IPS DF 4.7 (cell line): ENCODE results near the gene KRT71.

Source experiments
- DNase-seq: peaks from one replicate; pipeline ENCODE4 v3.0.0-alpha.2; 2013; ENCODE audit warnings: low spot score; ENCODE audit errors: extremely low read depth

The KRT71 gene

DNA sequence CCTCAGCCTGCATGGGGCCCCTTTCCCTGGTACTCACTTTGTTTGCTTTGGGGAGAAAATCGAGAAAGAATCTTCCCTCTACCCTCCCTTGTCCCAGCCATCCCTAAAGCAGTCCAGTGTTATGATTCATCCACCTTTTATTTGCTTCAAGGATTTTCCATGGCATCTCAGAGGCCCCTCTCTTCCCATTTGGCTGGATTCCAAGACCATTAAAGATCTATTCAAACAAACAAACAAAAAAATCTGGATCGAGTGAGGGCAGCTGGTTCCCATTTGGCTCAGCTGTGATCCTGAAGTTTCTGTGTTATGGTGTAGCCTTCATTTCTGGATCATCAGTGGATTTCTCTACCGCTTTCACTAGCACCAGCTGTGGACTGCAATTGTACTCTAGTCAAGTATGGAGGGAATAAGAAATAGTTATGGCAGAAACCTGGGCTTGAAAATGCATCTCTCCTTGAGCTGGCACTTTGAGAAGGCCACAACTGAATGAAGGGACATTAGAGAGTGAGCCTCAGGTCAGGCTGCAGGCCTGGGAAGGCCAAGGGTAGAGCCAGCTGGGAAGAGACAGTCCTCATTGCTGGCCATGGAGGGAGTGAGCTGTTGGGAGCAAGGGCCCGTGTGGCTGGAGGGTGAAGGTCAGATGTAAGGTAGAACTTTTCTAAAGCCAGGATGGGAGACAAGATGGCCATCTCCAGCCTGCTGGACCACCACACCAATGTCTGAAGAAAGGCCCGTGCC, 13.7 kb downstream of the KRT71 start:
- no peak for DNase-seq

DNA sequence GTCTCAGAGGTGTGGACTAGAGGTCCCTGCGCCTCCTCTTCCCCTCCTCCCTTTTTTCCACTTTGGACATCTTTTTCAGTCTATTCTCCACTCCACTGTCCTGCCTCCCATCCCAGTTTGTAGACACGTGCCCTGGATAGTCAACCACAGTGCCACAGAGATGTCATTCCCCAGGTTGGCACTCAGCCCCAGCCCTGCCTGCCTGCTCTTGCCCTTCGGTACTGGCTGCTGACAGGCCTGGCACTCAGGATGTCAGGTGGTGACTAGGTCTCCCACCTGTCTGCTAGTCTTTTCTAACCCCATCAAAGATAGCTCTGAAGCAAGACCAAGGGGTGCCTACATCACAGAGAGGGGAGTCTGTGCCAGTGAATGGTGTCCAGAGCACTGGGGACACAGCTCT, 15.8 kb downstream of the KRT71 start:
- no peak for DNase-seq

DNA sequence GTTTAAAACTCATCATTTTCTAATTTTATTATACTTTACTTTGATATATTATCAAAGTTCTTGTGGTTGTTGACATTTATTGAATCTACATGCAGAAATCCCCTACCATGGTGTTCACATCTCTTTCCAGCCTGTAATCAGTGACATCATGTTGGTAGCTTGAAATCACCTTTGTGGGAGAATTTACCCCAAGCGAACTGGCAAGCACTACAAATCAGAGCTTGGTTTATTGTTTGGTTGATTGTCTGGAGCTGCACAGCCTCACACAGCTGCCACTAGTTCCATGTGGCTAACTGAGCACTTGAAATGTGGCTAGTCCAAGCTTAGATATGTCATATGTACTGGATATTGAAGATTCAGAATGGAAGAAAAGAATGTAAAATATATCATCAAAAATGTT, 17.4 kb downstream of the KRT71 start:
- DNase-seq: no peak

DNA sequence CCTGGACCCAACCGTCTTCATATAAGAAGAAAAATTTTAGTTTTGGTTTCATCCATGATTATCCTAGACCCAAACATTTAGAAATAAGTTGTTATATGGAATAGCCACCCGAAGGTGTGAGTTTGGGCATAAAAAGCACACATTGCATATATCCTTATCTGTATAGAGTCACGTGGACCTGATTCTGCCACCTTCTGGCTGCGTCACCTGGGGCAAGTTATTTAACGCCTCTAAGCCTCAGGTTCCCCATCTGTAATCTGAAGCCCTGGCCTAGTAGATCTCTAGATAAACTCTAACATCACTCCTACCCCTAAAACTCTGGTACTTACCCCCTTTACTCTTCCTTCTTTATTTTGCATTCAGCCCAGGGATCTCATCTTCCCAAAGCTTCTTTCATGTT, 18.5 kb downstream of the KRT71 start:
- DNase-seq: peak; percentile 14

DNA sequence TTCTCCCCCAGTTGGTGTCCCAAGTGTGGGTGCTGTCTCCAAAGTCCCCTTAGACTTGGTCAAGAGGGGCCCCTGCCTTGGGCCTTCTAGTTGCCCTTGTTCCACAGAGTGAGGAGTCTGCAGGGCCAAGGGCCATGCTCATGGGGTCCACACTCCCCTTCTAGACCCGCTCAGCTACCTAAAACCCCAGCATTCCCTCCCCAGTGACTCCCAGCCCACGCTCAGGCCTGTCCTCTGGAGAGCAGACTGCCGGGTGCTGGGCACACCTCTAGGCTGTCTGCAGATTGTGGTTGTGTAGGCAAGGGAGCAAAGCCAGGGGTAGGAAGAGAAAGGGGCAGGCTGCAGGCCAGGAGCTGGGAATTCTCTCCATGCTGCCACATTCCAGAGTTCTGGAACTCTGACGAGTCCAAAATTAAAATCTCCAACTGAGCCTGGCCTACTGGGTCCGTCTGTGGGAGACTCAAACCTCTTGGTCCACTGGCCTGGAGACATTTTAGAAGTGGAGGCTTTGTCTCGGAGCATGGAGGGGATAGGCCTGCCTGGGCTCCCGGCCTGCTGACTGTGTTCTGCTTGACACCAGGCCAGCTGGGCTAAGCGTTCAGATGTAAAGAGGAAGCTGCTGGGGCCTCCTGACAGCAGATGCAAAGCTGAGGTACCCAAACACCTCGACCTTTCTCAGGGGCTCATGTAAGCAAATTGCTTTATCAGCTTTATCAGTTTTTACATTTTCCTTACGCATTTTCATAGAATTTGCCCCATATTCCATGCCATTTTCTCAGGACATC, 19.1 kb downstream of the KRT71 start:
- no peak for DNase-seq

DNA sequence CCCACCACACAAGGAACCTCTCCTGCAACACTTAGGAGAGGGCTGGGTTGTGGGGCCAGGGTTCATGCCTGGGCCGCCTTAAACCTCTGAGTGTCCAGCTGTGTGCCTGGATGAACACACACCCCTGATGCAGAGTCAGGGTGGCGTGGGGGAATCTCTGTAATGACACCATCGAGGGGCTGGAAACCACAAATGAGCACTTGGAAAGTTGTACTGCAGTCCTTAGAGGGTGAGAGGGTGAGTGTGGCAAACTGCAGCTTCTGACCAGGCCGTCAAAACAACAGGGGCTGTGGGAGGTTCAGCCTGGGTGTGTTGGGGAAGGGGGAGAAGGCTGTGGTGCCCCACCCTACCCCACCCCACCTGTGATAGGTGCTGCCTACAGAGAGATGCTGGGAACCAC, 20.3 kb downstream of the KRT71 start:
- no peak for DNase-seq

DNA sequence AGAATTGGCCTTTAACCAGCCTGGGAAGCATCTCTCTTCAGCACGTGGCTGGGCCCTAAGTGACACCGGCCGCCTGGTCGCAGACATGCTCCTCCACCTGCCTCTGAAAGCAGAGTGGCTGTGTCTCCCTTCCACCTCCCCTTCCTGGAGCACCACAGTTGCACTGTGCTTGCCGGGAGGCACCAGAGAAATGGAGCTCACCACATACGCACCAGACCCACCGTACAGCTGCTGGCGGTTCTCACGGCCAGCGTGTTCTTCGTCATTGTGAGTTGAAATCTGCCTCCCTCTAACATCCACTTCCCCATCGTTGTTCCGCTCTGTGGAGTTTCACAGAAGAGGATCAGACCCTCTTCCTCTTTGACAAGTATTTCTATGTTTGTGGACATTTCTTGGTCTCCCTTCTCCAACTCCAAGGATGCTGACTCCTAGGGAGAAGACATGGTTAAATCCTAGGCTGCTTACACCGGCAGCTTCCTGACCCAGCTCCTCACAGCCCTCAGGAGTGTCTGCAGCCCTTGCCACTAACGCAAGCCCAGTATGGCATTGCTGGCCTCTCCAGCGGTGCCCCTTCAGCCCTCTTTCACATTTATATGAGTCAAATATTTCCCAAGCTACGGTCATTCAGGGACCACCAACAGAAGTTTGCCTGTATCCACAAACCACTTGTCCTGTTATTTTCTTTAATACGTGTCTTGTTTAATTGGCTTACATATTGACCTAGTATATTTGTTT, 21.2 kb downstream of the KRT71 start:
- DNase-seq: no peak

DNA sequence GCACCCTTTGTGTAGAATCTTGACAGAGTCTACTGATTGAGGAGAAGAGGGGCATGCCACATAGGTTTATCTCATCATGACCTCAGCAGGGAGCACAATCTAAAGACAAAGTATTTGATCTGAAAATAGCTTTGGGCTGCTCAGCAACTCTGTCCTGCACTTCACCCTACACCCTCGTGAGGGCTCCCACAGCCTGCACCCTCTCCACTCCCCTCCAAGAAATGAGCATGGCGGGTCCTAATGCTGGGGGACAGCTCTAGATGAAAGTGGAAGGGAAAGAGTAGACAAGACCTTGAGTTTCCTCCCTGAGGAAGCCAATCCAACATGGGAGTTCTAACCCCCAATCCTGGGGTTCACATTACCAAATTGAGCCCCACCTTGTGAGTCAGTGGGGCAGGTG, 22.0 kb downstream of the KRT71 start:
- DNase-seq: no peak

DNA sequence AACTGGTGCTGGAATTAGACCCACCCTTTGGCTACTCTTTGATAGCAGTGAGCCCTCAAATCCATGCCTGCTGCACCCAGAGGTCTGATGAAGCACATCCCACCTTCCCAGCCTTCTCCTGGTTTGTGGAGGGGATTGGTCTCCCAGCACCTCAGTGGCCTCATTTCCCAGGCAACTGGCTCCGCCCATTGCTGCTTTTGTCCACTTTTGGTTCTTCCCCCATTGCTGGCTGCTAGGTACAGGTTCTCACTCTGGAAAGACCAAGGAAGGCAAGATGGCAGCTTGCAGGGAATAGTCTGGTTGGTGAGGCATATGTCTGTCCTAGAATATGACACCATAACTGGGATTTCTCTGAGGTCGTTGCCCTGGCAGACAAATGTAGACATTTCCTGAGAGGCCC, 22.6 kb downstream of the KRT71 start:
- DNase-seq: no peak

DNA sequence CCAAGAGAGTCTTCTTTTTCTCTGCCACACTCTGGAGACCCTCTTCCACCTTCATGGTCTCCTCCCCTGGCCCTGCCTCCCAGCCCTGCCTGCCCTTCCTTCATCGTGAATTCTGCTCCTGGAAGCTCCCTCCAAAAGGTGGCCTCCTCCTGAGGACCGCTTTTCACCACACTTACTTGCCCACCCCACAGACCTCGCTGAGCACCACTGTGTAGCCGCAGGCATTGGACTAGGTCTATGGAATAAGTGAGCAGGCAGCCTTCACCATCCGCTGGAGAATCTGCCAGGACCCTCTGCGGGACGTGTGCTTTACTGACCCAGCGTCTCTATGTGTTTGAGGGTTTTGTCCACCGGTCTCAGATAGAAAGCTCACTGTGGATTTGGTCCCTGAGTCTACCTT, 23.1 kb downstream of the KRT71 start:
- DNase-seq: no peak

DNA sequence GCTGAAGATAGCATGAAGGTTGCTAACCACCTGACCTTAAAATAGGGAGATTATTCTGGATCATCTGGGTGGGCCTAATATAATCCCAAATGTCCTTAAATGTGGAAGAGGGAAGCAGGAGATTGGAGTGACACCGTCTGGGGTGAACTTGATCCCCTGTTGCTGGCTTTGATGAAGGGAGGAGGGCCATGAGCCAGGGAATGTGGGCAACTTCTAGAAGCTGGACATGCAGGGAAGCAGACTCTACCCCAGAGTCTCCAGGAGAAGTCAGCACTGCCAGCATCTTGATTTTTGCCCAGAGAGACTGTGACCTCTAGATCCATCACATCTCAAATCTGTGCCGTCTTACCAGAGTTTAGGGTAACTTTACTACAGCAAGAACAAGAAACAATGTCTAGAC, 23.5 kb downstream of the KRT71 start:
- no peak for DNase-seq

DNA sequence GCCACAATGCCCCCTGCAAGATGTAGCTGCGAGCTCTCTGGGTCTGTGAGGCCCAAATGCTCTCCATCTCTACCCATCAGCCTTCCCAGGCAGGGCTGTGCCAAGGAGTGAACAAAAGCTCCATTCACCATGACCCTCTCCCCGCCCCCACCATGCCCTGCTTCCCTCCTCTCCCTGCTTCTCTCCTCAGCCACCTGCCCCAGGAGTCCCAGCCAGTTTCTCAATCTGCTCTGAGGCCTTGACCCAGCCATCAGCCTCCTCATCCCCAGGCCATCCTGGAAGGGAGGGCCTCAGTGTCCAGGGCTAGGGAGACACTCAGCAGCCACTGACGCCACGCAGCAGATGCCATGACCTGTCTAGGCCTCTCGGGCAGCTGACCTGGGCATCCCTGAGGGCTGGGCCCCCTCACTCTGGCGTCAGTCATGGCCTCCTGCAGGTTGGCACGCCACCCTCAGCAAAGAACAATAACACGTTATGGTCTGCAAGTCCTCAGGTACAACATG, 24.3 kb downstream of the KRT71 start:
- DNase-seq: no peak

DNA sequence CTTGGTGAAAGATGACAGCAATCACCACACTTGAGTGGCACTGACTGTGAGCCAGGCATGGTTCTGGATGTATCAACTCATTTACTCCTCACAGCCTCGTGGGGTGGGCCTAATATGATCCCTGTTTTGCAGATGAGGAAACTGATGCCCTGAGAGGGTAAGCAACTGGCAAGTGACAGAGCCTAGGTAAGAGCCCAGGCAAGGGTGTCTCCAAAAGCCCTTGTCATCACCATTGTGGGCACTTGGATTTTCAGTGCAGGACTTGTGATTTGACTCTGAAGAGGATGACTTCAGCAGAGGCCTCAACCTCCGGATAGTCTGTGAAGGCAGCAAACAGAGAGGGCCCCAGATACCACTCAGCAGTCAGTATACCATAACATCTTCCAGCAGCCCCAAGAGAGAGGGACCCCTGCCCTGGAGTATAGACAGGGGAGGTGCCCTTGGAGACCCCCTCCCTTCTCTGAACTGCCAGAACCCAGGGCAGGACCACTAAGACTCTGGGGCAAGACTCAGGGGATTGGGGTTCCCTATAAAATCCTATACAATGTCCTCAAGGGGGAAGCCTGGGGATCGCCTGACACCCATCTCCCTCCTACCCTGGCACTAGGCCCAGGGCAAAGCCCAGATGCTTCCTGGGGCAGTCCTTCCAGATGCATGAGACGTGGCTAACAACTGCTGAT, 25.7 kb downstream of the KRT71 start:
- no peak for DNase-seq

DNA sequence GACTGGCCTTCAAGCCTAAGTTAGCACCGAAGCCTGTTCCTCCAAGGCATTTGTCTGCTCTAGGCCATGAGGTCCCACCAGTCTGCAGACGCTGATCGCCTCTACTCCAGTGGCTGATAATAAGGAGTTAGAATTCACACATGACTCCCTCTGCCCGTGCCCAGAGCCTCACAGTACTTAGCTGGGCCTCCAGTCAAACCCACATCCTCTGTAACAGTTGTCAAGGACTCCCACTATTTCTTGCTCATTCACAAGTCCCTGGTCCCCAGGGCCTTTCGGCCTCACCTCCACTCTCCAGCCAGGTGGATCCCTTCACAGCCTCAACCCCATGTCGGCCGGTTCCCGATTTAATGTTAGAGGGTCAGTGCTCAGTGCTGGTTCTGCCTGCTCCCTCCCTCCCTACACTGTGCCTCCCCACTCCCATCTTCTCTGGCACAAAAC, 26.4 kb downstream of the KRT71 start:
- DNase-seq: no peak

DNA sequence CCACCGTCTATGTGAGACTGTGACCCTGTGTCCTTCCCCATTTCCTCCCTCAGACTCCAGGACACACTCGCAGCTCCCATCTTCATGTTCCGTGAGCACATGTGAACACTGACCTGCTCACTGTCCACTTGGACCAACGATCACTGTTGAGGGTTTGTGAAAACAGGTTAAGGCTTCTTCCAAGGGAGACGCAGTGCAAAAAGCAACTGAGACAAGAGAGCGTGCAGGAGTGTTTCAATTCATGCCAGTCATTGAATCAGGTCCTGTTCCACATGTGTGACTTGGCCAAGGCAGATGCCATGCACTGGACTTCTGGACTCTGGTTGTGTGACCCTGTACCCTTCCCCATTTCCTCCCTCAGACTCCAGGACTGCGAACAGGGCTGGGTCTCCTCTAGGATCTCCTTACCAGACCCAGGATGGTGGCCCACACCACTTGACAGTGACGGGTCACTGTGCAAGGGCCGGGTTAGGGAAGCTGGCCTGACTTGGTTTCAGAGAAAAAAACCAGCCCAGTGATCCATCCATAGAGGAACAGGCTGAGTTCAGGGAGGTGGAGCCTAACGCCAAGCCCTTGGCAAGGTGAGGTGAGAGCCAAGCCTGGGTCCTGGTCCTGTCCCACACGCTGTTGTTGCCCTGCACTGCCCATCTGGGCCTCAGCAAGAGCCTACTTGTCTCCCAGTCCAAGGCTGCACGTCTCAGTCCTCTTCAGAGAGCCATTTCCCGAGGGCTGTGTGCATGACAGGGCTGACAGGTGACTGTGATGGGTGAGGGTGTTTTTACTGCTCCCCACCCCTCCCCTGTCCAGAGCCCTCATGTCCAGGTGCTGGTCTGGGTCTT, 27.1 kb downstream of the KRT71 start:
- DNase-seq: no peak

DNA sequence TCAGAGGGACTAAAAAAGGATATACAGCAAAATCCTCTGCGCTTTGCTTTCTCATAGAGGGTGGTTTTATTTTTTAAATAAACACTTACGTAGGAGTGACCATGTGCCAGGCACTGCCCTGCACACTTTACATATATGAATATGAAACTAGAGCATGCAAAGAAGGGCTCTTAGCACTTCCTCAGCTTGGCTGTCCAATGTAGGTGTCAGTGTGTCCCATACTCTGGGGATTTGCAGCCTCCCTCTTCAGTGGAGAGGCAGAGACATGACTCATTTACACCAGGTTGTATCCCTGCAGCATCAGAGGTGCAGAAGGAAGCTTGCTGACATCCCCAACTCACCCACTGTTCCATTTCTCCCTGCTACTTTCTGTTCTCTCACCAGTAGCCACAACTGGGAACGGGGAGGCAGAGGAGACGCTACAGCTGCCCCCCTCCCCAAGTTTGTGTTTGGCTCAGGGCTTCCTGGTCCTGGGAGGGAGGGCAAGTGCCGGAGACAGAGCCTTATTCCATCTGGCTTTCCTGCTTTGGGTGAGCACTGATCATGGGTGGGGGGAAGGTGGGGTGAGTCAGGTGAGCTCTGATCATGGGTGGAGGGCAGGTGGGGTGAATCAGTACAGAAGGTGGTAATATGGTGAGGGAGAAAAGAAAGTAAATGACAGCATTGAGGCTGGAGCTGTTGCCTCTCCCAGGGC, 27.9 kb downstream of the KRT71 start:
- no peak for DNase-seq

DNA sequence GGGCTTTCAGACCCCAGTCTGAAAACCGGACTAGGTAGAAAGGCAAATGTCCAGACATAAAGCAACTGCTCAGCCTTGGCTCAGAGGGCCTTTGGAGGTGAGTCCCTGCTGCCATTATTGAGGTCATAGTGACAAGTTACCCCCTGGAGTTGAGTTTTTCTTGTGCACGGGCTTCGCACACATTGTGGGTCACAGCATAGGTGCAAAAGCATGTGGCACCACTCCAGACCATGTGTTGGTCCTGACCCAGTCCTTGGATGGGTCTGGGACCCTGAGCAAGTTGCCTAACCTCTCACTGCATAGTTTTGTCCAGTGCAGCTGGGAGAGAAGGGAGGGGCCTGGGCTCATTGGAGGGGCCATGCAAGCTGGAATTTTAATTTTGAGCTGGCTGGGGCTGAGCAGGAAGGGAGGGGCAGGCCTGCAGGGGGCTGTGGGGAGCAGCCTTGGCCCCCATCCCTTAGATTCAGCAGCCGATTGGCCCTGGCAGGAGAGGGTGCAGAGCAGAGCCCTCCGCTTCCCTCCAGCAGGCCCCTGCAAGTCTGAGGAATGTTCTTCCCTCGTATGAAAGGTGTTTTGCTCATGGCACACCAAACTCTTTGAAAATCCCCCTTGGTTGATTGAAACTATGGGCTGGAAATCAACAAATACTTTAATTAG, 28.6 kb downstream of the KRT71 start:
- DNase-seq: no peak

DNA sequence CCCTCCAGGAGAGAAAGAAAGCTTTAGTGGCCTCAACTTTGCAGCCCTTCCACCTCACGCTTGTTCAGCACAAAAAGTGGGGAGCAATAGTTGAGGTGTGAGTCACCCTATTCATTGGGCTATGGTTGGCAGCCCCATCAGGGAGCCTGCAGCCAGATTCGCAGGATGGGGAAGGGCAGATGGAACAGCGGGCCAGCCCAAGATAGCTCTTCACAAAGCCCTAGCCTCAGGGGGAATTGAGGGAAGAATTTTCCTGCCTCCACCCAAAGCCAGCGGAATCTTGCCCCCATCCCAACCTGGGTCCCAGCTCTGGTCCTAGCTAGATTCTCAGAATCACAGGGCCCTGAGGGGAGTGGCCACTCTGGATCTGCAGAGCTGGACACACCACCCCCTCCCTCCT, 29.1 kb downstream of the KRT71 start:
- DNase-seq: no peak

DNA sequence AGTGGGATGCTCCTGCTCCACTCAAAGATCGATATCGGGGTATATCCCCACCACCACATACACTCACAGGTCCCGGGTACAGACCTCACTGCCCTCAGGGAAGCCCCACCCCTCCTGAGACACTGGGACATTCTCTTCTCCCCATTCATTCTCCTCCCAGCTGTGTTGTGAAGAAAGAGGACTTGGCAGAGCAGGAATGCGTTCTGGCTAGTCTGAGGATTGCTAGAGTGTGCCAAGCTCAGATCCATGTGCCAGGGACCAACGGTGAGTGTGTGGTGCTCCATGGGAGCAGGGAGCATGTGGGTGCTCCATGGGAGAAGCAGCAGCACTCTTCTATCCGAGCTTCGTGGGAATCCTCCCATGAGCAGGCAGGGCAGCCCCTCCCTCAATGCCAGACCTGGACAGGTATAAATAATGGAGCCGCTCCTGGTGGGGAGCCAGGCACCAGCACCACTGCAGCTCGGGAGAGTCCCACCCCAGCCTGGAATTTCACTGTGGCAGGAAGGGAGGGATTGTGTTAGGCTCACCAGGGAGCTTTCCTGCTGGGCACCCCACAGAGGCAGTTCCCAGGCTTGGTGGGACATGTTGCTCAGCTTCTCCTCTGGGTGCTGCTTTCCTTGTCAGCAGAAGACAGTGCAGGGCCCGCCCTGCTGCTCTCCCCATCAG, 30.5 kb downstream of the KRT71 start:
- no peak for DNase-seq
